ENCODE data around the gene COMMD10.

Gene COMMD10

DNA sequence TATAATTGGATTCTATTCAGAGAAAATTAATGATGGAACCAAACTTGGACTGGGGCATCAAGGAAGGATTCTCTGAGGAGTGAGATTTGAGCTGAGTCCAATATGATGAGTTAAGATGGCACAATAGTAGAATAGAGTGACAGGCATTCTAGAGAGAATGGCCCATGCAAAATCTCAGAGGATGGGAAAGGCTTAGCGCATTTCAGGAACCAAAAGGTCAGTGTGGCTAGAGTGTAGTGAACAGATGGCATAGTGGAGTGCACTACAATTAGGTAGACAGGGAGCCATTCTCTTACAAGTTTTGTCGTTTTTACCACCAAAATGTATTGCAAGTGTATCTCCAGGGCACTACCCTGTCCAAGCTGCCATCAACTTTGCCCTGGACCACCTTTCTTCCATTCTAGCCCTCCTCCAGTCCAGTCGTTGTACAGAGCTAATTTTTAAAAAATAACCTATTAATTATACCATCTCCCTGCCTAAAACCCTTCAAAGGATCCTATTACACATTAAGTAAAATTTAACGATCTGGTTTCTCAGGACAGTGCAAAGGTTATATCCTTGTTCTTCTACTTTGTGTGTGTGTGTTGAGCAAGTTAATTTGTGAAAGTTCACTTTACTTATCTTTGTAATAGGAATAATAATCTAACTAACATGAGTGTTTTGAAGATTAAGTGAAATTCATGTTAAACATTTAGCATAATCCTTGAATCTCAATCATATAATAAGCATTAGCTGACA lies 211.7 kb downstream of the COMMD10 start:
- in situ Hi-C loops (cut with MboI; ENCODE audit: low pct_unique_long_range_greater_than_20kb, low sequenced_read_pairs, unreplicated experiment), result no loop called here
- TF ChIP-seq, protein P1, sequence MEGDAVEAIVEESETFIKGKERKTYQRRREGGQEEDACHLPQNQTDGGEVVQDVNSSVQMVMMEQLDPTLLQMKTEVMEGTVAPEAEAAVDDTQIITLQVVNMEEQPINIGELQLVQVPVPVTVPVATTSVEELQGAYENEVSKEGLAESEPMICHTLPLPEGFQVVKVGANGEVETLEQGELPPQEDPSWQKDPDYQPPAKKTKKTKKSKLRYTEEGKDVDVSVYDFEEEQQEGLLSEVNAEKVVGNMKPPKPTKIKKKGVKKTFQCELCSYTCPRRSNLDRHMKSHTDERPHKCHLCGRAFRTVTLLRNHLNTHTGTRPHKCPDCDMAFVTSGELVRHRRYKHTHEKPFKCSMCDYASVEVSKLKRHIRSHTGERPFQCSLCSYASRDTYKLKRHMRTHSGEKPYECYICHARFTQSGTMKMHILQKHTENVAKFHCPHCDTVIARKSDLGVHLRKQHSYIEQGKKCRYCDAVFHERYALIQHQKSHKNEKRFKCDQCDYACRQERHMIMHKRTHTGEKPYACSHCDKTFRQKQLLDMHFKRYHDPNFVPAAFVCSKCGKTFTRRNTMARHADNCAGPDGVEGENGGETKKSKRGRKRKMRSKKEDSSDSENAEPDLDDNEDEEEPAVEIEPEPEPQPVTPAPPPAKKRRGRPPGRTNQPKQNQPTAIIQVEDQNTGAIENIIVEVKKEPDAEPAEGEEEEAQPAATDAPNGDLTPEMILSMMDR (IDR thresholded peaks at IDR 0.05; ENCODE audit: extremely low read depth, insufficient read depth, missing control alignments), result no peak
- DNase-seq (ENCODE audit: low spot score), result no peak

- DNase-seq (ENCODE audit: low spot score), result no peak
- in situ Hi-C loops (cut with MboI; ENCODE audit: low pct_unique_long_range_greater_than_20kb, low sequenced_read_pairs, unreplicated experiment), result no loop called here
- TF ChIP-seq, protein P1 (IDR thresholded peaks at IDR 0.05; ENCODE audit: extremely low read depth, insufficient read depth, missing control alignments), result no peak
Measured at GRCh38 chr5:116297296-116297814, 212.5 kb downstream of the COMMD10 start.

DNA sequence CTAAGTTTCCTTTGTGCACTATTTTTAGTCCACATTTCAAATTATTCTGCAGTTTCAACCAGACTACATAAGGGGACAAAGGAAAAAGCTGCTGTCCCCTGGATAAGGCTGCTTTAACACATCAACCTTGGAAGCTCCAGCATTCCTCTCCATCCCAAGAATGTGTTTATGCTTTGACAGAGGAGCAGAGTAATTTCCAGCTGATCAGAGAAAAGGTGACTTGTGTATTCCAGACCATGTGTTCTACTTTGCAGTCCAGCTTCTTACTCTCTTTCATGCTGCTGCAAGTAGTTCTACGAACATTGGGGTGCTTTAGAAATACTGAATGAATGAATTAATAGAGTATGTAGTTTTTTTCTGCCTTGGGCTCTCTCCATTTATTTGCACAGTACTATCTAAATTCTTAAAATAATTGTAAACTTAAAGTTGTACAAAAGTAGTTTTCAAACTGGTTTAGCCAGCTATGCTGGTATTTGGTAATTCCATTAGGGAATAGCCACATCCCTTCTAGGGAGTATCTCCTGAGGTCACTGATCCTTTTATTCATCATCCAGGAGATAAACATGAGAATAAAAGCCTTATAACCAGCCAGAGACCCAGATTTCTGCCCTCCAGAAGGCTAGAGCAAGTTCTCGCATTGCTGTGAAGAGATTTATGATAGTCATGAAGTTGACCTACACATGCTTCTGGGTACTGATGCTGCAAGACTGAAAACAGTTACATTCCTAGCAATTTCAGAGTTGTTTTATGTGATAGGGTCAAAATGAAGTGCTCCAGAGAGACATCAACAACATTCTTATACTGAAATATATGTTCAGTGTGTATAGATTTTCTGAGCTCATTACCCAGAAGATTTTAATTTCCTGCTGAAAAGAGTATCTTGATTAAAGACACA lies 215.2 kb downstream of the COMMD10 start:
- DNase-seq (ENCODE audit: low spot score), result no peak
- TF ChIP-seq, protein P1 (IDR thresholded peaks at IDR 0.05; ENCODE audit: extremely low read depth, insufficient read depth, missing control alignments), result no peak
- in situ Hi-C loops (cut with MboI; ENCODE audit: low pct_unique_long_range_greater_than_20kb, low sequenced_read_pairs, unreplicated experiment), result no loop called here

GRCh38 chr5:116301110-116301509 lies 216.3 kb downstream of the COMMD10 start:
- no peak for DNase-seq (ENCODE audit: low spot score)
- in situ Hi-C loops (cut with MboI; ENCODE audit: low pct_unique_long_range_greater_than_20kb, low sequenced_read_pairs, unreplicated experiment), result no loop called here
- TF ChIP-seq, protein P1 (IDR thresholded peaks at IDR 0.05; ENCODE audit: extremely low read depth, insufficient read depth, missing control alignments), result no peak

- DNase-seq (ENCODE audit: low spot score), result no peak
- in situ Hi-C loops (cut with MboI; ENCODE audit: low pct_unique_long_range_greater_than_20kb, low sequenced_read_pairs, unreplicated experiment), result no loop called here
- TF ChIP-seq, protein P1 (IDR thresholded peaks at IDR 0.05; ENCODE audit: extremely low read depth, insufficient read depth, missing control alignments), result no peak
Measured at GRCh38 chr5:116303340-116303739, 218.5 kb downstream of the COMMD10 start.

- TF ChIP-seq, protein P1 (IDR thresholded peaks at IDR 0.05; ENCODE audit: extremely low read depth, insufficient read depth, missing control alignments), result no peak
- DNase-seq (ENCODE audit: low spot score), result no peak
- in situ Hi-C loops (cut with MboI; ENCODE audit: low pct_unique_long_range_greater_than_20kb, low sequenced_read_pairs, unreplicated experiment), result no loop called here
Measured at GRCh38 chr5:116303810-116304209, 219.0 kb downstream of the COMMD10 start.

All from GM13977 (cell line).